Small intestine (tissue), 7 donors: Measurements from ENCODE around the gene MCL1. TPM values are rescaled to one million over a fixed set of nuclear protein-coding genes. Genes with fewer than 3 reads are reported as not detected.
"Not testable (repeated sequence)": the region's sequence is repeated elsewhere in the genome, so short reads cannot be mapped to it uniquely, and the experiment has no call there.

Source experiments
- DNase-seq, 2 donors: peaks; one replicate each; pipeline versions ENCODE4 v3.0.0 to v3.0.0-alpha.2; 2013
- FAIRE-seq: peaks from 2 replicates; lab custom pipeline; 2012; peaks lifted over from hg19 to GRCh38; lab: Jason Lieb, UNC
- H3K27ac ChIP-seq, 3 donors: one replicate each; pipeline ENCODE4 v1.5.1; 2013; ENCODE audit warnings: low read length in 2 of 3, mild to moderate bottlenecking in 2 of 3, control low read depth in 1 of 3, inconsistent platforms in 1 of 3, low read depth in 1 of 3, moderate library complexity in 1 of 3
- H3K27me3 ChIP-seq, 3 donors: one replicate each; pipeline ENCODE4 v1.6.1; 2013; ENCODE audit warnings: low read length in 3 of 3, inconsistent platforms in 1 of 3; ENCODE audit not compliant: control insufficient read depth in 3 of 3, insufficient read depth in 3 of 3
- H3K36me3 ChIP-seq, 3 donors: one replicate each; pipeline ENCODE4 v1.6.1; 2013; ENCODE audit warnings: low read length in 3 of 3, inconsistent platforms in 1 of 3, low read depth in 1 of 3, mild to moderate bottlenecking in 1 of 3, moderate library complexity in 1 of 3; ENCODE audit not compliant: control insufficient read depth in 3 of 3, insufficient read depth in 2 of 3
- H3K4me1 ChIP-seq, 3 donors: one replicate each; pipeline ENCODE4 v1.6.1; 2013; ENCODE audit warnings: low read length in 2 of 3, inconsistent platforms in 1 of 3, low read depth in 1 of 3, mild to moderate bottlenecking in 1 of 3, moderate library complexity in 1 of 3; ENCODE audit not compliant: control insufficient read depth in 3 of 3, insufficient read depth in 2 of 3
- H3K4me3 ChIP-seq, 3 donors: one replicate each; pipeline ENCODE4 v1.5.1; 2013; ENCODE audit warnings: low read length in 3 of 3, control low read depth in 1 of 3, inconsistent platforms in 1 of 3, low read depth in 1 of 3, mild to moderate bottlenecking in 1 of 3, moderate library complexity in 1 of 3
- H3K9me3 ChIP-seq, 2 donors: one replicate each; pipeline ENCODE4 v1.6.1; 2013; ENCODE audit warnings: low read depth in 1 of 2, low read length in 1 of 2; ENCODE audit not compliant: control insufficient read depth in 2 of 2, insufficient read depth in 1 of 2
- WGBS, 3 donors: extraction: QIAGEN DNeasy Blood & Tissue Kit; methylation state at CpG; one replicate each; pipeline ENCODE4 v1.1.7; 2013; 5-methylcytosine and 5-hydroxymethylcytosine counted together
- polyA plus RNA-seq, 4 donors: library from polyadenylated mRNA; stranded (reverse) in 3 of 4; unstranded in 1 of 4; fragments of 200-250 nt in 3 of 4; fragments of 120-200 nt in 1 of 4; gene quantifications; one replicate each; pipeline versions ENCODE4 v1.2.1 to v1.2.3, GENCODE V29; 2013
- donor health status: healthy with polysubstance abuse.
- donor health status: control.
- donor health status: control.
- donor health status: Bipolar disorder and iron deficiency.
- donor health status: healthy.

MCL1 gene
- polyA plus RNA-seq, 4 donors: 87.0 to 189 (median 105) TPM

DNA sequence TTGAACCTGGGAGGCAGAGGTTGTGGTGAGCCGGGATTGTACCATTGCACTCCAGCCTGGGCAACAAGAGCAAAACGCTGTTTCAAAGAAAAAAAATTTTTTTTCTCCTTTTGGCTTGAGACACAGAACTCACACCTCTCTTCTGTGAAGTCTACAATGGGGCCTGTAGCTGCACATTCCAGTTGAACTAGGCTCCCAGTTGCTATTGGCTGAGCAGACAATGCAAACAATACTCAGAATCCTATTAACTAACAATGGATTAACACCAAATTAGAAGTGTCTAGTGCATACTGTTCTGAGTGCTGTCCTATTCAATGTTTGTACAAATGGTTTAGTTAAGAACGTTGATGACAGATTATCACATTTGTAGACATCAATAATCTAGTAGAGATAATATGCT is 17.6 kb upstream of the MCL1 start:
- no peaks in the 10 kb centered on the region for H3K27me3 ChIP-seq
- WGBS, 3 donors: 51 to 69% (median 68%) methylated on average over 3 of the region's 3 CpGs
- no peak overlapping the region for H3K4me3 ChIP-seq
- no peak for FAIRE-seq
- peak in 1 of 2 donors; percentile 37 for DNase-seq
- peaks cover 0 to 11% (median 0%) of the 10 kb centered on the region in 3 donors for H3K4me1 ChIP-seq
- no peaks in the 10 kb centered on the region for H3K9me3 ChIP-seq
- H3K36me3 ChIP-seq: peaks cover 0 to 12% (median 0%) of the 10 kb centered on the region in 3 donors
- peak overlapping the region in 2 of 3 donors; percentile 14 to 62 for H3K27ac ChIP-seq

DNA sequence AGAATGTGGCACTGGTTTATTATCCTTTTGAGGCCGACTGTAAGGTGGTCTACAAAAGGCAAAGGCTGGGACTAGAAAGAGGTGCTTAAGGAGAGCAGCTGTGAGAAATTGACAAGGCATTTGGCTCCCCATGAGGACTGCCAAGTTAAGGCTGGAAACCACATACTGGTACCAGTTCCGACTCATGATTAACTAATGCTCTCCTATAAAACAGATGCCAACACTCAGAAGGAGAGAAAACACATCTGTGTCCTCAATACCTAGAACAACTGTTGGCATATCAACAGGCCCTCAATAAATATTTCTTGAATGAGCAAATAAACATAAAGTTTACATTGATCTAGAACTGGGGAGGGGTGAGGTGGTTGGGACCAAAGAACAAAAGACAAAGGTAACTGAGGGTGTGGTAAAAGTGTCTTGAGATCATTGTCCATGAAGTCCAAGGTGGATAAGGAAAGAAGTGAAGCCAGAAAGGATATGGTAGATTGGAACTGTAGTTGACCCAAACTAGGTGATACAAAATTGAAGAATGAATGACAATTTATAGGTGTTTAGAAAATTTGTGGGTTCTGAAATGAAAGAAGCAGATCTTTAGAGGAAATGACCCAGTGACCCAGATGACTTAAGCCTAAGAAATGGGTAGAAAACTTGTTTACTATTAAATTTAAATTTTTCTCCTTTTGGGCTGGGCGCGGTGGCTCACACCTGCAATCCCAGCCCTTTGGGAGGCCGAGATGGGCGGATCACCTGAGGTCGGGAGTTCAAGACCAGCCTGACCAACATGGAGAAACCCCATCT is 16.9 kb upstream of the MCL1 start:
- Histone ChIP-seq H3K4me3 (no peak overlapping the region), H3K36me3 (peaks cover 0 to 12% (median 0%) of the 10 kb centered on the region in 3 donors), H3K27ac (peak overlapping the region; percentile 24 to 60 (median 44)), H3K27me3 (no peaks in the 10 kb centered on the region), H3K4me1 (peaks cover 0 to 11% (median 0%) of the 10 kb centered on the region in 3 donors), H3K9me3 (no peaks in the 10 kb centered on the region)
- no peak for FAIRE-seq
- DNase-seq: peak; percentile 60 to 94
- 70 to 80% (median 75%) methylated on average over 7 of the region's 7 CpGs for WGBS, 3 donors

DNA sequence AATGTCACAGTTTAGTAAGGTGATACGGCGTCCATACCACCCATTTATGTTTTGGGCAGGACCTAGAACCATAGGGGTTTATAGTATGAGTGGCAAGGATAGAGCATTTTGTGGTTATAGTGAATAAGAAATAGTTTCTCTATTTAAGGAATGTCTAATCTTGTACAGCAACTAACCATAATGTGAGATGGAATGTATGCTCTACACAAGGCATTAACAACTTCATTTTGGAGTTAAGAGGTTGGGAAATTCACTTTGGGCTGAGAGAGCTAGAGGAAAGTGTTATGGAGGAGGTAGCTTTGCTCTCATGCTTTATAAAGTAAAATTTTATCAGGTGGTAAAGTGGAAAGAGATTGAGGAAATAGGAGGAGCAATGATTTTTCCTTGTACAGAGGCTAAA is 3.0 kb upstream of the MCL1 start:
- H3K4me3 ChIP-seq: no peak overlapping the region
- peaks cover 0 to 9% (median 0%) of the 10 kb centered on the region in 3 donors for H3K4me1 ChIP-seq
- DNase-seq (no peak), FAIRE-seq (no peak)
- no peaks in the 10 kb centered on the region for H3K27me3 ChIP-seq
- peaks cover 0 to 5% (median 0%) of the 10 kb centered on the region in 3 donors for H3K36me3 ChIP-seq
- H3K9me3 ChIP-seq: no peaks in the 10 kb centered on the region
- no peak overlapping the region for H3K27ac ChIP-seq
- WGBS, 3 donors: 77 to 98% (median 92%) methylated on average over 2 of the region's 2 CpGs

DNA sequence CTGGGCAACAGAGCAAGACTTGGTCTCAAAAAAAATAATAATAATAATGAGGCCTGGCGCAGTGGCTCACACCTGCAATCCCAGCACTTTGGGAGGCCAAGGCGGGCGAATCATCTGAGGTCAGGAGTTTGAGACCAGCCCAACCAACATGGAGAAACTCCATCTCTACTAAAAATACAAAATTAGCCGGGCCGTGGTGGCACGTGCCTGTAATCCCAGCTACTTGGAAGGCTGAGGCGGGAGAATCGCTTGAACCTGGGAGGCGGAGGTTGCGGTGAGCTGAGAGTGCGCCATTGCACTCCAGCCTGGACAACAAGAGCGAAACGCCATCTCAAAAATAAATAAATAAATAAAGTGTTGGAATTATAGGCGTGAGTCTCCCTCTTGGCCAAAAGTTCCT is 2.6 kb upstream of the MCL1 start:
- not testable (repeated sequence) for H3K27me3 ChIP-seq, H3K4me3 ChIP-seq, H3K27ac ChIP-seq, H3K9me3 ChIP-seq, DNase-seq, H3K36me3 ChIP-seq, H3K4me1 ChIP-seq, FAIRE-seq
- WGBS, 3 donors: 97 to 98% (median 97%) methylated on average over 14 of the region's 14 CpGs

DNA sequence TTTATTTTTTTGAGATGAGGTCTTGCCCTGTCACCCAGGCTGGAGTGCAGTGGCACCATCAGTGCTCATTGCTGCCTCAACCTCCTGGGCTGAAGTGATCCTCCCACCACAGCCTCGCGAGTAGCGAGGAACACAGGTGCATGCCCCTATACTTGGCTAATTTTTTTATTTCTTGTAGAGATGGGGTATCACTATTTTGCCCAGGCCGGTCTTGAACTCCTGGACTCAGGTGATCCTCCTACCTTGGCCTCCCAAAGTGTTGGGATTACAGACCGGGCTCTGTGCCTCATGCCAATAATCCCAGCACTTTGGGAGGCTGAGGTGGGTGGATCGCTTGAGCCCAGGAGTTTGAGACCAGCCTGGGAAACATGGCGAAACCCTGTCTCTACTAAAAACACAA is 2.0 kb upstream of the MCL1 start:
- WGBS, 3 donors: 96 to 99% (median 99%) methylated on average over 7 of the region's 7 CpGs
- DNase-seq: peak in 1 of 2 donors; percentile 0
- not testable (repeated sequence) for FAIRE-seq

DNA sequence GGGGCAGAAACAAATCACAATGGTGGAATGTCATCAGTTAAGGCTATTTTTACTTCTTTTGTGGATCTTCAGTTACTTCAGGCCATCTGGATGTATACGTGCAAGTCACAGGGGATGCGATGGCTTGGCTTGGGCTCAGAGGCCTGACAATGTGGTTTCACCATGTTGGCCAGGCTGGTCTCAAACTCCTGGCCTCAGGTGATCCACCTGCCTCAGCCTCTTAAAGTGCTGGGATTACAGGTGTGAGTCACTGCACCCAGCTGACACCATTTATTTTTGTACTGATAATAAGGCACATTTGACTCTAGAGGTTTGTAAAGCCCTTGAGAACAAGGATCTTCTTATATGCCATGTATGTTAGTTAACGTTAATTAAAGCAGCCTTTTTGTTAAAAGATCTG is 1.6 kb upstream of the MCL1 start:
- H3K4me1 ChIP-seq, H3K27ac ChIP-seq, H3K36me3 ChIP-seq, H3K4me3 ChIP-seq, FAIRE-seq, H3K27me3 ChIP-seq, H3K9me3 ChIP-seq: not testable (repeated sequence)
- WGBS, 3 donors: 89 to 94% (median 91%) methylated on average over 2 to 3 of the region's 3 CpGs
- DNase-seq: peak in 1 of 2 donors; percentile 28

More for the DNA sequence above, 2.0 kb upstream of the MCL1 start:
- H3K27me3 ChIP-seq, H3K36me3 ChIP-seq, H3K27ac ChIP-seq, H3K4me3 ChIP-seq, H3K9me3 ChIP-seq, H3K4me1 ChIP-seq: not testable (repeated sequence)

DNA sequence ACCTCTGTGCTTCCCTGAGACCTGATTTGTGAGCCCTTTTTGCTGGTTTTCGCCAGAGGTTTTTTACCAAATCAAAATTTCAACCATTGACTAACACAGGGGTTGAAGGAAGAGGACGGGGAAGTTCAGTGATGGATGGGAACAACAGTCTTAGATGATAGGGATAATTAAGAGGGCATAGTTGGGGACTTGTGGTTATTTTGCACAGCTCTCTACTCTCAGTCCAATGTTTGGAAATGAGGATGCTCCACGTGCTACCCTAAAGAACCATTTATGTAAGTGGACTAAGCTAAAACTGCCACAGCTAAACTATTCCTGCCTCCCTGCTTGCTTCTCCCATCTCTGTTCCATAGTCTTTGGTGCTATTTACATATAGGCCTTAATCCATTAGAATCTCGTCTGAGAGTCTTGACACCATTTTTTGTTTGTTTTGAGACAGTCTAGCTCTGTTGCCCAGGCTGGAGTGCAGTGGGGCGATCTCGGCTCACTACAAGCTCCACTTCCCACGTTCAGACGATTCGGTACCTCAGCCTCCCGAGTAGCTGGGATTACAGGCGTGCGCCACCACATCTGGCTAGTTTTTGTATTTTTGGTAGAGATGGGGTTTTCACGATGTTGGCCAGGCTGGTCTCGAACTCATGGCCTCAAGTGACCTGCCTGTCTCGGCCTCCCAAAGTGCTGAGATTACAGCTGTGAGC is 684 bp upstream of the MCL1 start:
- Histone ChIP-seq H3K4me1 (peaks cover 0 to 15% (median 0%) of the 10 kb centered on the region in 3 donors), H3K27me3 (no peaks in the 10 kb centered on the region), H3K27ac (peak overlapping the region; percentile 88 to 99 (median 96)), H3K9me3 (no peaks in the 10 kb centered on the region), H3K36me3 (peaks cover 5 to 9% (median 7%) of the 10 kb centered on the region in 3 donors), H3K4me3 (peak overlapping the region; percentile 46 to 84 (median 64))
- 68 to 71% (median 71%) methylated on average over 15 of the region's 15 CpGs for WGBS, 3 donors
- DNase-seq: peak in 1 of 2 donors; percentile 15
- no peak for FAIRE-seq

DNA sequence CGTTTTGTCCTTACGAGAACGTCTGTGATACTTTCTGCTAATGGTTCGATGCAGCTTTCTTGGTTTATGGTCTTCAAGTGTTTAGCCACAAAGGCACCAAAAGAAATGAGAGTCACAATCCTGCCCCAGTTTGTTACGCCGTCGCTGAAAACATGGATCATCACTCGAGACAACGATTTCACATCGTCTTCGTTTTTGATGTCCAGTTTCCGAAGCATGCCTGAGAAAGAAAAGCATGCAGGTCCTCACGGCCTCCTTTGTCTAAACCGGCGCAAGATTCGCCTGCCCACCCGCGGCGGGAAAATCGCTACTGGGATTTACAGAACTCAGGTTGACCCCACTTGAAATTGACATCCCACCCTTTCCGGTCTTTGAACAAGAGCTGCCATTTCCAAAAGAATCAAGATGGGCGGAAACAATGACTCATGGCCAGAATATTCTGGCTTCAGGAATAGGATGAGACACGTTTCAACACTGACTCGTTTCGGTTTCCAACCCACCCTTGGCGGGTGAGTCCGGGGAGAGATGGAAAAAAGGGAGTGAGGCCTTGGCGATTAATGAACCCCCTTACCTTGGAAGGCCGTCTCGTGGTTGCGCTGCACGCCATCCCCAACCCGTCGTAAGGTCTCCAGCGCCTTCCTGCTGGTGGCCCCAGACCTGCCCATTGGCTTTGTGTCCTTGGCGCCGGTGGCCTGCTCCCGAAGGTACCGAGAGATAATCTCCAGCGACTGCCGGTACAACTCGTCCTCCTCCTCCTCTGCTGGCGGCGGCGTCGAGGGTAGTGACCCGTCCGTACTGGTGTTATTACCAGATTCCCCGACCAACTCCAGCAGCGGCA is 919 bp downstream of the MCL1 start:
- H3K4me1 ChIP-seq: peaks cover 3 to 24% (median 5%) of the 10 kb centered on the region in 3 donors
- H3K27ac ChIP-seq: peak overlapping the region; percentile 98 to 99 (median 98)
- 0% methylated on average over 46 to 50 of the region's 50 CpGs for WGBS, 3 donors
- peaks cover 10 to 16% (median 11%) of the 10 kb centered on the region in 3 donors for H3K36me3 ChIP-seq
- DNase-seq (peak; percentile 79 to 80), FAIRE-seq (no peak)
- H3K4me3 ChIP-seq: peak overlapping the region; percentile 84 to 99 (median 94)
- no peaks in the 10 kb centered on the region for H3K9me3 ChIP-seq
- H3K27me3 ChIP-seq: no peaks in the 10 kb centered on the region
